Islet precursor cell (in vitro differentiated cells): ENCODE measurements around the gene SCNN1B.

ENCODE experiments used
- DNase-seq: peaks from one replicate; pipeline ENCODE4 v3.0.0-alpha.2; 2018

SCNN1B gene

GRCh38 chr16:23410176-23410575 lies 108.1 kb downstream of the SCNN1B start:
- no peak for DNase-seq

GRCh38 chr16:23414731-23415130 lies 112.6 kb downstream of the SCNN1B start:
- DNase-seq, result no peak

GRCh38 chr16:23416816-23417215 lies 114.7 kb downstream of the SCNN1B start:
- no peak for DNase-seq

- no peak for DNase-seq
These were observed 117.9 kb downstream of the SCNN1B start for GRCh38 chr16:23420011-23420410.

DNA sequence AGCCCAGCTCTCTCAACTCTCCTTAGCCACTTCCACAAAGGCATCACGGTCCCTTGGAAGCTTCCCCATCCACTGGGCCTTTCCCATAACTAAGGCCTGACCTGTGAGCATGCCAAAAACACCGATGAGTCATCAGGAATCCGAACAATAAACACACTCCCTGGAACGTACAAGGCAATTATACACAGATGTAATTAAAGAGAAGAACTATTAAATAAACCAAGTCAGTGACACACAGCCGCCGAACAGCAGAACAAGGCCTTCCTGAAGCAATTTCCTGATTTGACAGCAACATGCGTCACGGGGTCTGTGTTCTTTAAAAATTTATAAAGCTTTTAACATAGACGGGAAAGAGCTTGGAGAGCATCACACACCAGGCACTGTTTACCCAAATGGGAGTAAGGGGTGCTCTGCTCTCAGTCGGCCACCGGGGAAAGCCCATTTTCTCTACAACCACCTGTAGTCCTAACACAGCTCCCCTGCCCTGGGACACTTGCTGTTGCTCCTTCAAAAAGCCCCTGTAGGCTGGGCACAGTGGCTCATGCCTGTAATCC lies 121.5 kb downstream of the SCNN1B start:
- DNase-seq, result peak; percentile 69

DNA sequence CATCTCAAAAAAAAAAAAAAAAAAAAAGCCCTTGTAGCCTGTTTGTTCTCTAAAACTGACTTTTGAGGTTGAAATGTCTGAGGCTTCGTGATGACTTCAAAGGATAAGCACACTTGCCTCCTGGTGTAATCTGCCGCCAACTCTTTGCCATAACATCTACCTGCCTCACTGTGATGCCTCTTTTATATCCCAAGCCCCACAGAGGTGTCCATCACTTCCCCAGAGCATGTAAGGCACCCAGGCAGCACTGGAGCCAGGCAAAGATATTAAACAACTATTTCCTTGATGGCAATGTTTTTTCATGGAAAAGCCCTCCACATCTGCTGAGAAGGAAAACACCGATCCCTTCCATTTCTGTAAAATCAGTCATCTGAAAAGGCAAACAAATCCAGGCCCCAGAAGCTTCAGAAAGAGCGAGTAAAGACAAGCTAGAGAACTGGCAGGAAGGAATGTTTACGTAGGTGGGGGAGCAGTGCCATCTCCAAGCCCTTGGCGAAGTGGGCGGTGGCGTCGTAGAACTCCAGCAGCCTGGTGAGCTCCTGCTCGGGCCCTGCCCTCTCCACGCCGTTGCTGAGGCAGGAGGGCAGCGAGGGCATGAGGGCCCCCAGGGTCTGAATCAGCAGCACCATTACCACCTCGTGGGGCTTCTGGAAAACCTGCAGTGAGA lies 122.3 kb downstream of the SCNN1B start:
- DNase-seq, result no peak

- no peak for DNase-seq
These were observed 126.2 kb downstream of the SCNN1B start for GRCh38 chr16:23428351-23428750.
